Stimulated activated CD4-positive, alpha-beta T cell treated with anti-CD3 and anti-CD28 coated beads, Interleukin-15, amount 100 ng/mL, for 48 hours (primary cell): ENCODE data around the gene PDHX.
A peak's percentile ranks its signal among the peaks of the same experiment; 100 is the strongest.

Experiments used
- DNase-seq, 2 donors: peaks; one replicate each; pipeline ENCODE4 v3.0.0-alpha.2; 2020; ENCODE audit warnings: low read depth in 2 of 2

Gene PDHX

DNA sequence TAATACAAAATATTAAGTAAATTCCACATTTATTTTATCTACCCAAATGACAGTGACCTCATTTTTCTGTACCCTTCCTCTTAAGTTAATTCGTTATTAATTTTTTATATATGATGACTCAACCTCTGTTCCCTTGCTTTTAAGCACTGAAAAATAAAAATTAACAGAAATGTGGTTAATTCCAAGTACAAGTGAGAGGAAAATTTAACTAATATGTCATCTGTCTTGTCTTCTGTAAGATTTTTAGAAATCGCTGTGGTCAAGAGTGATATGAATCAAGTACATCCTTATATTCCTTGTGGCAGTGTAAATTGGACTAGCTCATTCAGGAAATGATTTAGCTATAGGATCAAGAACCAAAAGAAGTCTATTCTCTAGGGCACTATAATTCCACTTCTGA lies 74.5 kb downstream of the PDHX start:
- no peak for DNase-seq

DNA sequence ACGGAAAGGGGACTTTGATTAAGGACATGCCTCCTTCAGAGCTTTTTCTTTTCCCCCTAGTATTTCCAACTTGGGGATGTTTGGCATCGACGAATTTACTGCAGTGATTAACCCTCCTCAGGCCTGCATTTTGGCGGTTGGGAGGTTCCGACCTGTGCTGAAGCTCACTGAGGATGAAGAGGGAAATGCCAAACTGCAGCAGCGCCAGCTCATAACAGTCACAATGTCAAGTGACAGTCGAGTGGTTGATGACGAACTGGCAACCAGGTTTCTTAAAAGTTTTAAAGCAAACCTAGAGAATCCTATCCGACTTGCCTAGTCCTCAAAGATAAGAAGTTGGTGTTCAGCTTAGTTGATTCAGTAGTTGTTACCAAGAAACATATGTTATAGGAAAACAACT lies 78.4 kb downstream of the PDHX start:
- DNase-seq, result no peak

DNA sequence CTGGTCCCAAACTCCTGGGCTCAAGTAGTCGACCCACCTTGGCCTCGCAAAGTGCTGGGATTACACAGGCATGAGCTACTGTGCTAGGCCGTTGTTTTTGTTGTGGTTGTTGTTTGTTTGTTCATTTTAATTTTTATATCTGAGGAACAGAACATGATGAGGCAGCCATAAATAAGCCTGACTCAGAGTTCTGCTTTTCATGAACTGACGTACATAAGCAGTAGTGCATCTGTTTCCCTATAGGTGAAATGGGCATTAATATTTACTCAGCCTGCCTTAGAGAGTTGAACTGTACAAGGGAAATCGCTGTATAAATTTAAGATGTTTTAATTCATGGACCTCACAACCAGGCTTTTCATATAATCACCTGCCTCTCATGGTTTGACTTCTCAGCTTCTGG lies 80.5 kb downstream of the PDHX start:
- DNase-seq, result no peak

- DNase-seq, result no peak
These were observed 81.6 kb downstream of the PDHX start for GRCh38 chr11:34997952-34998528.

- DNase-seq, result no peak
These were observed 83.0 kb downstream of the PDHX start for GRCh38 chr11:34999453-34999852.

DNA sequence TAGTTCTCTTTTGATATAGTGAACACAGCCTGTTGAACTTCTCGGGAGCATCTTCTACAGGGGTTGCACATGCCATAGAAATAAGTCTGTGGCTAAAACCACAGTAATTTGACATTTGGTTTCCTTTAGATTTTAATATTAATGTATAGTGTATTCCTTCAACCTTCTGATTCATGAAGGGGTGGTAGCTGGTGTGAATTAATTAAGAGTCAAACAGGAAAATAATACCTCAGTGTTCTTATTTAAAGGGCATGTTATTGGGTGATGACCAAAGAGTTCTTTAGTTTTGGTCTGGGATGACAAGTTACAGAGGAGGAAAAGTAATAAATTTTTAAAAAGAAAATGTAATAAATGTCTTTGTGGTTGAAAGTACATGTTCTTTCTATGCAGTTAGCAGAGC lies 86.8 kb downstream of the PDHX start:
- no peak for DNase-seq

GRCh38 chr11:35003658-35004057 lies 87.2 kb downstream of the PDHX start:
- no peak for DNase-seq

GRCh38 chr11:35005141-35005780 lies 88.8 kb downstream of the PDHX start:
- DNase-seq, result no peak

DNA sequence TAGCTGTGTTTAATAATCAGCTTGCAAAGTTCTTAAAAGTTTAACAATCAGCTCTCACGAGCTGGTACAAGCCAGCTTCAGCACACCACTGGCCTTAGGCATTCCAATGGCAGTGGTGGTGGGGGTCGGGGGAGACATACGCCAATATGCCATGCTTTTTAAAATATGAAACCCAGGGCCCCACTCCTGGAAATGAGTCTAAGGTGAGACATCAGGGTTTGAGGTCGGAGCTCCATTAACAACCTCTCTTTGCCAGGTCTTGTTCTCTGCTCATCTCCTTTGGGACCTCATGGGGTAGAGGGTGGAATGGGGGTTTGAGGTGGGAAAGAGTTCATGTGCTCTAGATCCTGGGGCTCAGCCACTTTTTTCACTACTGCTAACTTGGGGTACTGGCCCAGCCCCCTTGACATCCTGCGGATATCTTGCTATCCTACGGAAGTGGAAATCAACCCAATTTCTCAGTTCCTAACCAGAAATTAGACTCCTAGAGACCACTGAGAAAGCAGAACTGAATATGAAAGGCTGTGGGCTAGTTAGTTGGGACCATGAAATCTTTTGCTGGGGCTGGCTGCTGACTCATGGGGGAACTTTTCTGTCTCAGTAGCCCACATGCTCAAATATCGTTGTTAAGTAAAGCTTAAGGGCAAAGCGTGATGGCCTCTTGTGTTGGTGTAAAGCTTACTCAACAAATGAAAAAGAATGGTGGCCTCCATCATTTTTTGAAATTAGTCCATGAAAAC lies 90.1 kb downstream of the PDHX start:
- DNase-seq, result peak in 1 of 2 donors; percentile 19

GRCh38 chr11:35007277-35007676 lies 90.9 kb downstream of the PDHX start:
- no peak for DNase-seq

- no peak for DNase-seq
These were observed 92.9 kb downstream of the PDHX start for GRCh38 chr11:35009191-35009943.

DNA sequence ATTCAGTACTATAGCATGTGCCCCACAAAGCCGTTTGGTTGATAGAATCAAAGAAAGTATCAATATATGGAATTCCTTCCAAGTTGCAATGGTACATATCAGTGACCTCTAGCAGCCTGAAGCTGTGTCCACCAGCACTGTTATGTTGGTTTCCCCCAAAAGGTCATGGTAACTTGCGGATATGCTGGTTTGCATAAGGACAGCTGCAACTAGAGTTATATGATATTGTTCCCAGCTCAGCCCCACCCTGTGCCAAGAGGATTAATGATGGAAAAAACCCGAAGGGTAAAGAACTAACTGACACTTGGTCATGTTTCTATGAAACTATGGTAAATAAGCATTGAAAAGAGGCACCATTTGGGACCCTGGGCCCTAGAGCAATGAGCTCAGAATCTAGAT lies 93.5 kb downstream of the PDHX start:
- DNase-seq, result no peak

- no peak for DNase-seq
These were observed 94.2 kb downstream of the PDHX start for GRCh38 chr11:35010654-35011053.

GRCh38 chr11:35011389-35011788 lies 95.0 kb downstream of the PDHX start:
- no peak for DNase-seq

GRCh38 chr11:35011944-35012343 lies 95.5 kb downstream of the PDHX start:
- no peak for DNase-seq

DNA sequence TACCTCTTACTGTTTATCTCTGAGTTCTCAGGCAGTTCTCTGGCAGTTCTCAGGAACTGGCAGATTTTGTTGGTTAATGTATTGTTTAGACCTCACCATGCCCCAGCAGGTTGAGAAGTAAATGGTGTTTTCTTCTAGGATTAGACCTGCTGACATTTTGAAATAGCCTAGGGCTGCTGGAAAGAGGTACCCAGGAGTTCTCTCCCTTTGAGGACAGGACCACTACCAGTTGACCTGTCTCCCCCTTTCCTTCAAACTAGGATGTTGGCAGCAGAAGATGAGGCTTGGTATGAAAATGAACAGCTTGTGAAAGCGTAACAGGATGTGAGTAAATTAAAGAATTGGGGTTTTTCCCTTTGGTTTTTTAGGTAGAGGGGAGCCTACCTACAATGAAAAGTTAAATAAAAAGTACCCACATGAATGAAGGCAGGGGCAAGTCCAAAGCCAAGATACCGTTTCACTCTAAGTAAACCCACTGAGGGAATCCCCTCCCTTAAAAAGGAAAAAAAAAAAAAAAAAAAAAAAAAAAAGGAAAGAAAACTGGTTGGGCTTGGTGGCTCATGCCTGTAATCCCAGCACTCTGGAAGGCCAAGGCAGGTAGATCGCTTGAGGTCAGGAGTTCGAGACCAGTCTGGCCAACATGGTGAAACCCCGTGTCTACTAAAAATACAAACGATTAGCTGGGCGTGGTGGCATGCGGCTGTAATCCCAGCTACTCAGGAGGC lies 96.2 kb downstream of the PDHX start:
- DNase-seq, result no peak

GRCh38 chr11:35013514-35014233 lies 97.3 kb downstream of the PDHX start:
- DNase-seq, result peak in 1 of 2 donors; percentile 8

- no peak for DNase-seq
These were observed 97.9 kb downstream of the PDHX start for GRCh38 chr11:35014346-35014745.

DNA sequence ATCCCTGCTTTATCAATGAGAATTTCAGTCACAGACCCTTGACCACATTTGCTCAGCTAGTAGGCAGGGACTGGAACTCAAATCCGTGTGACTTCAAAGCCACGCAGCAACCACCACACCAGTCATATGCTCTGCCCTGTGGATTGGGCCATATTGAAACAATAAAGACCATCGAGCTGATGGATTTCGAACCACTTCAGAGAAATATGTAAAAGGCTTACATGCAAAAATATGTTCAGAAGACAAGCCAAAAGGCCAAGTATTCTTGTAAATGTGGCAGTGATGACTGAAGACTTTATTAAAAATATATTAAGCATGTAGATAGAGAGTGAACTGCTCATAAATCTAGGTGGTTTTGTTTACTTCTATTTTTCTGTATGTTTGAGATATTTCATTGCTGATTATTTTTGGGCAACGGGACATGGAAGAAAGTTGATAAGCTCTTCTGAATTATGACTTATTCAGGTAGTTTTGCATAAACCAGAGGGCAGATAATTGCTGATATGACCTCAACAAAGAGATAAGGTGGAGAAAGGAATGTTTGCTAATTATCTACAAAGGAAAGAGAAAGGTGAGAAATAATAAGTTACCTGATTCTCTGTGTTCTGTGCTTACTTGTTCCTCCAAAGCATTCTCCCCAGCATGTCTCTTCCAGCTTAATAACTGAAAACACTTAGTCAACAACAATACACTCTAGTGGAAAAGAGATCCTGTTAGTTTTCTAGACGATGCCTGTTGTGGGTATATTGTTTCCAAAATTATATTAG lies 99.4 kb downstream of the PDHX start:
- DNase-seq, result no peak

DNA sequence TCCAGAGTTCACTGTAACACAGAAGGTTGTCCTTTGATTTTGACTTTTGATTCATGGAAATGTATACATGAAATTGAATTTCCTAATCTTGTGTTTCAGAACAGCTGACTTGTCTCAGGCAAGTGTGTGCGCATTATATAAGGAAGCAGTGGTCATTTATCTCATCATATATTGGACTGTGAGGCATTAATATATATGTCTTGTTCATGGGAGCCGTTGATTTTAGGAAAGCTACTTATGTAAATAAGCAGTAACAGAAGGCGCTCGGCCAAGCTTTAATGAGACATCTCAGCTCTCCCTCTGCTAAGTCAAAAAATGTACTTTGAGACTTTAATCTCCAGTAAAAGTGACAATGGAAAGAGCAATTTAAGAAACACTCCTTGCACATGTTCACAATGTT lies 100.5 kb downstream of the PDHX start:
- no peak for DNase-seq
